ENCODE data around the gene SNX27. TPM values are rescaled to one million over a fixed set of nuclear protein-coding genes. Genes with fewer than 3 reads are reported as not detected.

Gene SNX27
- total RNA-seq: 10 to 100 TPM; 37.0 to 43.7 (median 40.9) TPM

DNA sequence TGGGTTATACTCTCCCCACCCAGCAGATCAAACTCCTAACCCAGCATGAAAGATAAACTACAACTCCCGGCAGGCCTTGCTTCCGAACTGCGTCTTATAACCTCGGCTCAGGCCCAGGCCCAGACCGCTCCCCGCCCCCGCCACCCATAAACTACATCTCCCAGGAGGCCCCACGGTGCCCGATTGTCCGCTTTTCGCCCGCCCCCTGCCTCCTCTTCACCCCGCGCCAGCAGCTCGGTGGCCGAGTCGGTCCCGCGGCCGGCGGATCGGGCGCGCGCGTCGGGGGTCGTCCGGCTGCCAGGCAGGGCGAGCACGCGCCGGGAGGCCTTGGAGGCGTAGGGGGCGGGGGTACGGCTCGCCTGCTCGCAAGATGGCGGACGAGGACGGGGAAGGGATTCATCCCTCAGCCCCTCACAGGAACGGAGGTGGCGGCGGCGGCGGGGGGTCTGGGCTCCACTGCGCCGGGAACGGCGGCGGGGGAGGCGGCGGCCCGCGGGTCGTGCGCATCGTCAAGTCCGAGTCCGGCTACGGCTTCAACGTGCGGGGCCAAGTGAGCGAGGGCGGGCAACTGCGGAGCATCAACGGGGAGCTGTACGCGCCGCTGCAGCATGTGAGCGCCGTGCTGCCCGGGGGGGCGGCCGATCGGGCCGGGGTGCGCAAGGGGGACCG is at the start of gene SNX27:
SNX27 (plus strand) TSS at position 219 of the 669 bp plus-strand sequence; CDS start at position 371, 152 bp downstream.
- peaks cover 29 to 42% of the 10 kb centered on the region in 2 donors for H3K4me1 ChIP-seq
- in situ Hi-C loops (cut with MboI; ENCODE audit: low sequenced_read_pairs in 4 of 4): loop anchor here in 1 of 4 donors (25.0 kb wide), 1 partner anchor 225 kb away; the partner anchor contains the start of genes C2CD4D and RORC

DNA sequence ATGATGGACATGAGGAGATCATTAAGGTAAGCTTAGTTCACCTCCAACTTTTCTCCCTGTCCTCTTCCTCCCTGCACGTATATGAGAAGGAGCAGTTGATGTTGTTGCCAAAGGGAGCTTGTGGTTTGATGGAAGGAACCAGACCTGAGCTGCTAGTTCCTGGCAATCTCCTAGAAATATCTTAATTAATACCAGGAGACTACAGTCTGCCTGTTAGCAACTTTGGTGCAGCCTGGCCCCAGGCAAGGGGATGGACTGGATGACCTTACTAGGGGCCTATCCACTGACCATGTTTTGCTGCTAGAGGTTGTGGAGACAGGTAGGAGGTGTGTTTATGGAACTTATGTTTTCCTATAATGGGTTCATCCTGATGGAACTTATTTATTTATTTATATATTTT is 49.2 kb upstream of the SNX27 start:
- DNase-seq (no peak), ATAC-seq (no peak)
- Histone ChIP-seq H3K27me3 (no peaks in the 10 kb centered on the region), H3K9me3 (no peaks in the 10 kb centered on the region), H3K27ac (no peak overlapping the region), H3K4me1 (no peaks in the 10 kb centered on the region), H3K4me3 (no peak overlapping the region), H3K36me3 (no peaks in the 10 kb centered on the region)
- TF ChIP-seq POLR2A (IDR thresholded peaks at IDR 0.05): no peak
- TF ChIP-seq, protein P1, sequence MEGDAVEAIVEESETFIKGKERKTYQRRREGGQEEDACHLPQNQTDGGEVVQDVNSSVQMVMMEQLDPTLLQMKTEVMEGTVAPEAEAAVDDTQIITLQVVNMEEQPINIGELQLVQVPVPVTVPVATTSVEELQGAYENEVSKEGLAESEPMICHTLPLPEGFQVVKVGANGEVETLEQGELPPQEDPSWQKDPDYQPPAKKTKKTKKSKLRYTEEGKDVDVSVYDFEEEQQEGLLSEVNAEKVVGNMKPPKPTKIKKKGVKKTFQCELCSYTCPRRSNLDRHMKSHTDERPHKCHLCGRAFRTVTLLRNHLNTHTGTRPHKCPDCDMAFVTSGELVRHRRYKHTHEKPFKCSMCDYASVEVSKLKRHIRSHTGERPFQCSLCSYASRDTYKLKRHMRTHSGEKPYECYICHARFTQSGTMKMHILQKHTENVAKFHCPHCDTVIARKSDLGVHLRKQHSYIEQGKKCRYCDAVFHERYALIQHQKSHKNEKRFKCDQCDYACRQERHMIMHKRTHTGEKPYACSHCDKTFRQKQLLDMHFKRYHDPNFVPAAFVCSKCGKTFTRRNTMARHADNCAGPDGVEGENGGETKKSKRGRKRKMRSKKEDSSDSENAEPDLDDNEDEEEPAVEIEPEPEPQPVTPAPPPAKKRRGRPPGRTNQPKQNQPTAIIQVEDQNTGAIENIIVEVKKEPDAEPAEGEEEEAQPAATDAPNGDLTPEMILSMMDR (IDR thresholded peaks at IDR 0.05 in 4 of 5, conservative IDR thresholded peaks at IDR 0.05 in 1 of 5): no peak
- intact Hi-C loops (cut with DNase I; ENCODE audit: low total_unique reads) (no loop called here), in situ Hi-C loops (cut with MboI; ENCODE audit: low sequenced_read_pairs in 4 of 4) (no loop called here)

More for the DNA sequence above, at the start of gene SNX27:
- Histone ChIP-seq H3K27me3 (no peaks in the 10 kb centered on the region), H3K4me3 (peak within 1 kb of the TSS; percentile 76 to 86 (median 80)), H3K27ac (peak within 1 kb of the TSS; percentile 80 to 97 (median 94)), H3K36me3 (no peaks in the 10 kb centered on the region), H3K9me3 (no peaks in the 10 kb centered on the region)
- TF ChIP-seq, protein P1 (IDR thresholded peaks at IDR 0.05 in 4 of 5, conservative IDR thresholded peaks at IDR 0.05 in 1 of 5): no peak
- peak; percentile 85 to 87 for TF ChIP-seq POLR2A (IDR thresholded peaks at IDR 0.05)
- ATAC-seq (peak; percentile 93 to 94), DNase-seq (peak; percentile 93 to 94)
- intact Hi-C loops (cut with DNase I; ENCODE audit: low total_unique reads): loop anchor here (1.0 to 5.0 kb wide), 5 partner anchors 72 to 330 kb away; partner anchors contain the start of genes RIIAD1, TDRKH, TUFT1 and ZNF687

DNA sequence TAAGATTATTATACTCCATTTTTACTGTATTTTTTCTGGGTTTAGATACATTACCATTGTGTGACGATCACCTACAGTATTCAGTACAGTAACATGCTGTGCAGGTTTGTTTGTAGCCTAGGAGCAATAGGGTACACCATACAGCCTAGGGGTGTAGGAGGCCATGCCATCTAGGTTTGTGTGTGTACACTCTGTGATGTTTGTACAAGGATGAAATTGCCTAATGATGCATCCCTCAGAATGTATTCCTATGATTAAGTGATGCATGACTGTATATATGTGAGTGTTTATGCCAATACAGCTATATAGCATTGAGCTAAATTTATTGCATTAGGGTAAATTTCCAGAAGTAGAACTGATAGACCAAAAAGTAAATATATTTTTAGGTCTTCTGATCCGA is 48.5 kb upstream of the SNX27 start:
- DNase-seq (no peak), ATAC-seq (no peak)
- TF ChIP-seq POLR2A (IDR thresholded peaks at IDR 0.05): no peak
- TF ChIP-seq, protein P1 (IDR thresholded peaks at IDR 0.05 in 4 of 5, conservative IDR thresholded peaks at IDR 0.05 in 1 of 5): no peak
- Histone ChIP-seq H3K4me3 (no peak overlapping the region), H3K4me1 (no peaks in the 10 kb centered on the region), H3K27me3 (no peaks in the 10 kb centered on the region), H3K9me3 (no peaks in the 10 kb centered on the region), H3K27ac (no peak overlapping the region), H3K36me3 (no peaks in the 10 kb centered on the region)
- in situ Hi-C loops (cut with MboI; ENCODE audit: low sequenced_read_pairs in 4 of 4): no loop called here
- intact Hi-C loops (cut with DNase I; ENCODE audit: low total_unique reads): no loop called here

DNA sequence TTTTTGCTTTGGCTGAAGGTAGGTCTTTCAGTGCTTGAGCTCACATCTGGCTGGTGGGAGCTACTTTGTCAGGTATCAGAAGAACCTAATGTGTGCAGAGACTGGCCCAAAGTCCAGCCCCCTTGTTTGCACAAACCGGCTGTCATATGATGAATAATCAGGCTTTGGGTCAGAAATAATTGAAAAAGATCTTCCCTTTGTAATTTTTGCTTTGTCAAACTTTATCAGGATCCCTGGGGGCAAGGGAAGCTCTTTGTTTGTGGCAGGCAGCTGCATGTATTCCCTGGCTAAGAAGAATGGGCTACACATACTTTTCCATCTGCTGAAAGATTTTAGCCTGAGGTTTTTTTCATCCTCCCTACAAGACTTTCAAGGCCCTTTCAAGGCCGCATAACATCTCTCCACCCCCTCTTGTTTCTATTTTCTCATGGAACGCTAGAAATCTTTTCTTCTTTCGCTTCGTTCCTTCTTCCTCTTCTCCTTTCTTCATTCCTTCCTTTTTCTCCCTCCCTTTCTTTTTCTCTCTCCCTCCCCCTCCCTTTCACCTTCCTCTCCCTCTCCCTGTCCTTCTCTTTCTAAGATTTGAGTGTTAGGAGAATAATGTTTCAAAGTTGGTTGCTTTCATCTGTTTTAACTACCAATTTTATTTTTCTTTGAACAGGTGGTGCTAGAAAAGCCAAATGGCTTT is 46.2 kb upstream of the SNX27 start:
- in situ Hi-C loops (cut with MboI; ENCODE audit: low sequenced_read_pairs in 4 of 4): no loop called here
- no peaks in the 10 kb centered on the region for H3K9me3 ChIP-seq

More for the DNA sequence above, 46.2 kb upstream of the SNX27 start:
- ATAC-seq: no peak
- no peak overlapping the region for H3K4me3 ChIP-seq
- TF ChIP-seq, protein P1 (IDR thresholded peaks at IDR 0.05 in 4 of 5, conservative IDR thresholded peaks at IDR 0.05 in 1 of 5): no peak
- TF ChIP-seq POLR2A (IDR thresholded peaks at IDR 0.05): no peak
- no peaks in the 10 kb centered on the region for H3K36me3 ChIP-seq
- no peak overlapping the region for H3K27ac ChIP-seq
- DNase-seq: no peak
- H3K4me1 ChIP-seq: no peaks in the 10 kb centered on the region
- no peaks in the 10 kb centered on the region for H3K27me3 ChIP-seq
- intact Hi-C loops (cut with DNase I; ENCODE audit: low total_unique reads): no loop called here

All from gastrocnemius medialis (tissue), 4 donors.